T-helper 1 cell treated with Interleukin-12 subunit alpha and Interleukin-12 subunit beta and Interleukin-4 antibody, amounts not matched to agents 30 ng/mL and 1 ng/mL, for 36 hours (primary cell): ENCODE results near the gene SLC6A16. TPM values are rescaled to one million over a fixed set of nuclear protein-coding genes. Genes with fewer than 3 reads are reported as not detected.
"Not testable (repeated sequence)": the region's sequence is repeated elsewhere in the genome, so short reads cannot be mapped to it uniquely, and the experiment has no call there.

Experiments
- intact Hi-C: fragments of 100-400 bp; cut with micrococcal nuclease; formaldehyde crosslinking; loops from one replicate; pipeline ENCODE4 v1.15.1; 2024
- total RNA-seq: library from RNA; stranded (reverse); gene quantifications from 2 replicates; pipeline ENCODE4 v1.2.3, GENCODE V29; 2022

Gene SLC6A16
- total RNA-seq, 1 donor from 2014 or later, result 5.8 TPM

GRCh38 chr19:49332691-49333417 is 7.9 kb upstream of the SLC6A16 start:
- intact Hi-C loops, result loop anchor here (5.0 kb wide), 2 partner anchors 139 to 344 kb away; partner anchors contain the start of genes FLT3LG and PRMT1

GRCh38 chr19:49331616-49332055 is 6.6 kb upstream of the SLC6A16 start:
- intact Hi-C loops, result loop anchor here (1.0 to 5.0 kb wide), 4 partner anchors 110 to 346 kb away; partner anchors contain the start of genes FLT3LG, GYS1, PRMT1 and RUVBL2

DNA sequence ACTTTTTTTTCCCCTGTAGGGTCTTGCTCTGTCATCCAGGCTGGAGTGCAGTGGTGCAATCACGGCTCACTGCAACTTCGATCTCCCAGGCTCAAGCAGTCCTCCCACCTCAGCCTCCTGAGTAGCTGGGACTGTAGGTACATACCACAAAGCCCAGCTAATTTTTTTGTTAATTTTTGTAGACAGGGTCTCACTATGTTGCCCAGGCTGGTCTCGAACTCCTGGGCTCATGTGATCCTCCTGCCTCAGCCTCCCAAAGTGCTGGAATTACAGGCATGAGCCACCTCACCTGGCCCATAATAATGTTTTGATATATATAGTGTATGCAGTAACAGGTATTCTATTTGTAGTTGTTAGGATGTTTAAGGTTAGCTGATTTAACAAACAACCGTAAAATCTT is 6.2 kb upstream of the SLC6A16 start:
- intact Hi-C loops, result loop anchor here (1.0 to 5.0 kb wide), 4 partner anchors 110 to 346 kb away; partner anchors contain the start of genes FLT3LG, GYS1, PRMT1 and RUVBL2

- intact Hi-C loops, result loop anchor here (1.0 kb wide), 3 partner anchors 27 to 102 kb away; no protein-coding TSS in a partner anchor
Observed at GRCh38 chr19:49328741-49329140, 3.8 kb upstream of the SLC6A16 start.

DNA sequence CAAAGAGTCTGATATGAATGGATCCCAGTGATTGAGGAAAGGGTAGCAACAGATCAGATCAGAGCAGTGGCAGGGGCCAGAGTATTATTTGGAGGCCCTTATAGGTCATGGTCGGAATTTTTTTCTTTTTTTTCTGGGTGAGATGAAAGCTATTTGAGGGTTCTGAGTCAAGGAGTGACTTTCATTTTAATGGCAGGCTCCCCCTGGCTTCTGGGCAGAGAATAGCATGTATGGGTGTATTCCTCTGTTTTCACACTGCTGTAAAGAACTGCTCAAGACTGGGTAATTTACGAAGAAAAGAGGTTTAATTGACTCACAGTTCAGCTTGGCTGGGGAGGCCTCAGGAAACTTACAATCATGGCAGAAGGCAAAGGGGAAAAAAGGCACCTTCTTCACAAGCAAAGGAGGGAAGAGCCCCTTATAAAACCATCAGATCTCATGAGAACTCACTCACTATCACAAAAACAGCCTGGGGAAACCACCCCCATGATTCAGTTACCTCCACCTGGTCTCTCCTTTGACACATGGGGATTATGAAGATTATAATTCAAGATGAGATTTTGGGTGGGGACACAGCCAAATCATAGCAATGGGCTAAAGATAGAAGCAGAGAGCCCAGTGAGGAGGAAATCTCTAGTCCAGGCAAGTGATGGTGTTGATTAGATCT is 3.0 kb upstream of the SLC6A16 start:
- intact Hi-C loops, result loop anchor here (1.0 kb wide), 3 partner anchors 27 to 102 kb away; no protein-coding TSS in a partner anchor

DNA sequence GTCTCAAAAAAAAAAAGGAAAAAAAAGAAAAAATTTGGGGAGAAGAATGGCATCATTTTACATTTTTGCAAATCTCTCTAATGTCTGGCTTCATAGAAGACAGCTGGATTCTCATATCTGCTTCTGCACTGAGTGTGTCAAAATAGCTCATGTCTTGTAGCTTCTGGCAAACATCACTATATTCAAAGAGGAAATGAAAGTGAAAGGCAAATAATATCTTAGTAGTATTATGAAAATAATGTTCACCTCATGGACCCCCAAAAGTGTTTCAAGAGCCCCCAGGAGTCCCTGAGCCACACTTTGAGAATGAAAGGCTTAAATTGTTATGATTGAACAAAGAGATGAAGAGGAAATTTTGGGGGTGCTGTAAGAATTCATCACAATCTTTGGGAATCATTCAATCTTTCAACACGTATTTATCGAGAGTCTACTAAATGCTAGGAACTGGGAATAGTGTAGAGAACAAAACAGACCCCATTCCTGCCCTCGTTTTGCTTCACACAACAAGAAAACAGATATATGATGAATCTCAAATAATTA is 1.2 kb upstream of the SLC6A16 start:
- intact Hi-C loops, result no loop called here

GRCh38 chr19:49325756-49326155 is 765 bp upstream of the SLC6A16 start:
- intact Hi-C loops, result not testable (repeated sequence)

DNA sequence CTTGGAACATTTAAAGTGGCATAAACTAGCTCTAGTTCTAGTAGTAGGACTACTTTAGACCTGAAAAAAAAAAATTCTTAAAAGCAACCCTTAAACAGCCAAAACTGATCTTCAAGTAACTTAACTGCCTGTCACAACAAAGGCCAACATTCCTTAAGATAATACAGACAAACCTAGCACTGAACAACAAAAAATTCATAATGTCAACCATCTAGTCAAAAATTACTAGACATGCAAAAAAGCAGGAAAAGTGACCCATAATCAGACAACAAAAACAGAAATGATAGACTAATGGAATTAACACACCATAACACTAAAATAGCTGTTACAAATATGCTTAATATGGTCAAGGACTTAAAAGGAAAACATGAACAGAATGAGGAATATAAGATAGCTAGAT is 6.7 kb downstream of the SLC6A16 start:
- intact Hi-C loops, result no loop called here

- intact Hi-C loops, result no loop called here
Observed at GRCh38 chr19:49316284-49316683, 8.7 kb downstream of the SLC6A16 start.

DNA sequence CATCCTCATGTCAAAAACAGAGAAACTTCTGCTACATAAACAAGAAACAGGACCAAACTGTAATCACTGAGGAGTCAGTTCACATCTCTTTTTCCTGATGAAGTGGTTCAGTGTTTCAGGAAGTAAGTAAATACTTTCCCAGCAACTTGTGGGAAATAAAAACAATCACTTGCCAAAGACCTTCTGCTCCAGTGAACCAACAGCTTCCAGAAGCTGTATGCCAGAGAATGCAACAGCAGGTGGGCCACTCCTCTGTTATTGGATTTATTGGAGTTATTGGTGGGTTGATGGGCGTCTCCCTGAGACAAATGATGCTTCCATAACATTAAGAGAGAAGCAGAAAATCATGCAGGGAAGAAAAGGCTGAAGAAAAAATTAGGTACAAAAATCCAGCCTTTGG is 9.9 kb downstream of the SLC6A16 start:
- intact Hi-C loops, result no loop called here

DNA sequence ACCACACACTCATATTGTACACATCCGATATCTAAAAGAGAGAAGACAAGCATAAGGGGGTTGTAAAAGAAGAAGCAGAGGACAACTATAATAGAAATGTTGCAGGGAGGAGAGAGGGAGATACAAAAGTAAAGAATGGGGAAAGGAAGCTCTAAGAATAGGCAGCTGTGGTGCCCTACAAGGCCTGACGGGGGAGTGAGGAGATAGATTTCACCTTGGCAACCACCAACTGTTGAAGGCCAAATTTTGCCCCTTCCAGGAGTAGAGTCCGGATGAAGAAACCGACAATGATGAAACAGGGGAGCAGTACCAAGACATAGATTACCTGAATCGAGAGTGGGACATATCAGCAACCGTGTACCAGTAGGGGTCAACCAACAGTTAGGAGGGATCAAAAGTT is 15.9 kb downstream of the SLC6A16 start:
- intact Hi-C loops, result no loop called here

GRCh38 chr19:49306734-49307133 is 18.3 kb downstream of the SLC6A16 start:
- intact Hi-C loops, result not testable (repeated sequence)

- intact Hi-C loops, result loop anchor here (1.0 to 2.0 kb wide), 4 partner anchors 26 to 76 kb away; partner anchors contain the start of genes DKKL1 and TEAD2
Observed at GRCh38 chr19:49301866-49302252, 23.1 kb downstream of the SLC6A16 start.

GRCh38 chr19:49301165-49301865 is 23.7 kb downstream of the SLC6A16 start:
- intact Hi-C loops, result loop anchor here (1.0 to 2.0 kb wide), 4 partner anchors 27 to 75 kb away; partner anchors contain the start of genes DKKL1 and TEAD2

DNA sequence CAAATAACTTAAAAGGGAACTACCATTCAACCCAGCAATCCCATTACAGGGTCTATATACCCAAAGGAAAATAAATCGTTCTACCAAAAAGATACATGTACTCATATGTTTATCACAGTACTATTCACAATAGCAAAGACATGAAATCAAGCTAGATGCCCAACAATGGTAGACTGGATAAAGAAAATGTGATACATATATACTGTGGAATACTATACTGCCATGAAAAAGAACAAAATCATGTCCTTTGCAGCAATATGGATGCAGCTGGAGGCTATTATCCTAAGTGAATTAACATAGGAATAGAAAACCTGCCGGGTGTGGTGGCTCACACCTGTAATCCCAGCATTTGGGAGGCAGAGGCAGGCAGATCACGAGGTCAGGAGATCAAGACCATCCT is 26.3 kb downstream of the SLC6A16 start:
- intact Hi-C loops, result not testable (repeated sequence)

DNA sequence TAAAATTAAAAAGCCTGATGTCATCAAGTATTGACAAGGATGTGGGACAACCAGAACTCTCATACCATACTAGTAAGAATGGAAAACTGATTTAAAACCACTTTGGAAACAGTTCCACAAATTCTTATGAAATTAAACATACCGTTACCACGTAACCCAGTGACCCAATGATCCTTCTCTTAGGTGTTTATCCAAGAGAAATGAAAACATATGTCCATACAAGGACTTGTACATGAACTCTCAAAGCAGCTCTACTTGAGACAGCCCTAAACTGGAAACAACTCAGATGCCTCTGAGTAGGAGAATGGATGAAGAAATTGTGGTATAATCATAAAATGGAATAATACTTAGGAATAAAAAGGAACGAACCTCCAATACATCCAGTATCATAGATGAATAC is 27.6 kb downstream of the SLC6A16 start:
- intact Hi-C loops, result no loop called here

- intact Hi-C loops, result no loop called here
Observed at GRCh38 chr19:49295208-49295880, 29.6 kb downstream of the SLC6A16 start.

- intact Hi-C loops, result no loop called here
Observed at GRCh38 chr19:49294401-49294800, 30.6 kb downstream of the SLC6A16 start.

DNA sequence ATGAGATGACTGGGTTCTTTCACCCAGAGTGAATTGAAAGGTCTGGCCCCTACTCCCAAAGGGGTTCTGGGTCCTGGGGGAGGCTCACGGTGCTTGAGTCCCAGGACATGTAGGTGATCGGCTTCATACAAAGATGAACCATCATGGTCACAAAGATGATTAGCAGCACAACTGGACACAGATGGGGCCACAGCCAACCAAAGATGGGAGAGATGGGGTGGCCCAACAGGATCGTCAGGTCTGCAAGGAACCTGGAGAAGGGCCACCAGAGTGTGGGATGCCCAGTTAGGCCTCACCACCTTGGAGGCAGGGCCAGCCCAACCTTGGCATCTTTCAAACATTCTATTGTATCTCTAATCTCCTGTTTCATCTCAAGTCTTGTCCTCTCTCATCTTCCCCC is 34.5 kb downstream of the SLC6A16 start:
- intact Hi-C loops, result no loop called here

DNA sequence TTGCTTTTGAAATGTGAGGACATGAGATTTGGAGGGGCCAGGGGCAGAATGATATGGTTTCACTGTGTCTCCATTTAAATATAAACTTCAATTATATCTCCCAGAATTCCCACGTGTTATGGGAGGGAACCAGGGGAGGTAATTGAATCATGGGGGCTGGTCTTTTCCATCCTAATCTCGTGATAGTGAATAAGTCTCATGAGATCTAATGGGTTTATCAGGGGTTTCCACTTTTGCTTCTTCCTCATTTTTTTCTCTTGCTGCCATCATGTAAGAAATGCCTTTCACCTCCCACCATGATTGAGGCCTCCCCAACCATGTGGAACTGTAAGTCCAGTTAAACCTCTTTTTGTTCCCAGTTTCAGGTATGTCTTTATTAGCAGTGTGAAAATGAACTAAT is 35.7 kb downstream of the SLC6A16 start:
- intact Hi-C loops, result not testable (repeated sequence)

GRCh38 chr19:49288205-49288604 is 36.8 kb downstream of the SLC6A16 start:
- intact Hi-C loops, result not testable (repeated sequence)
